ENCODE results near the gene FARS2. TPM values are rescaled to one million over a fixed set of nuclear protein-coding genes. Genes with fewer than 3 reads are reported as not detected.

FARS2 gene
- polyA plus RNA-seq, 2 of the 4 experiments (the other 2 are of a cell fraction) = 12.9 to 17.5 TPM

DNA sequence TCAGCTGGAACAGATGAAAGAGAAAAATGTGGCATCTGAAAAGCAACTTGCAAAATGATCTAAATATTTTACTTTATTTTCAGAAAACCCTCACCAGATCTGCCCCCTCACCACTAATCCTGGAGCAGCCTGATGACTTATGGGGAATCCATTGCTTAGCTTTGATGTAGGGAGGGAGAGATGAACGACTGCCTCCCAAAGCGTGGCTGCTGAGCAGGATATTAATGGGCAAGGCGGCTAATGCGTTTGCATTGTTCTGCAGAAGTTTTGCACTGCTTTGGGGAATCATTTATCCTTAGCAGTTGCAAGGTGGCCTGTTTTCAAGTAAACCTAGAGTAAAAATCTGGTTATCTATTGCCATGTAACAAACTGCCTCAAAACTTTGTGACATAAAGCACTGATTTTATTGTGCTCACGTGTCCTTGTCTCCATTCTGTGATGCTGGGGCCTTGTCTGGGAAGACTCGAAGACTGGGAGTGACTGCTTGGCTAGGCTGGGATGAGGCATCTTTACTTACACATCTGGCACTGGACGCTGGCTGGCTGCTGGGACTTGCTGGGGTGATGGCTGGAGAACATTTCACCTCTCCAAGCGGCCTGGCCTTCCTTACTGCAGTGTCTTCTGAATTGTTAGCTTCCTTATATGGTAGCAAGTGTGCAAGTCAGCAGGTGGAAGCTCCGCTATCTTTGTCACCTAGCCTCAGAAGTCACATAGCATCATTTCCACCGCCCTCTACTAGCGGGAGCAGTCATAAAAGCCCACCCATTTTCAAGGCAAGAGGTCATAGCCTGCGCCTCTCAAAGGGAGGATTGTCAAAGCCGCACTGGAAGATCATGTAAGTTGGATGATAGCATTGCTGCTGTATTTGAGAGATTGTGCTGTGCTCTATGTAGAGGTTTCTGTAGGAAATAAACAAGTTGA lies 432.2 kb downstream of the FARS2 start (continued):
- no peak for TF ChIP-seq SMC3 (IDR thresholded peaks at IDR 0.05)
- TF ChIP-seq CHD4 (IDR thresholded peaks at IDR 0.05; ENCODE audit: borderline replicate concordance) = no peak
- no peak for TF ChIP-seq EHMT2 (IDR thresholded peaks at IDR 0.05; ENCODE audit: low read depth)
- TF ChIP-seq HDAC2 (IDR thresholded peaks at IDR 0.05) = no peak
- TF ChIP-seq CEBPB (IDR thresholded peaks at IDR 0.05) = no peak
- TF ChIP-seq FOSL2 (IDR thresholded peaks at IDR 0.05) = no peak
- no peak for TF ChIP-seq FOSL2 (CRISPR knock-in tag; IDR thresholded peaks at IDR 0.05)
- TF ChIP-seq HOXB5 (CRISPR knock-in tag; IDR thresholded peaks at IDR 0.05) = no peak
- TF ChIP-seq ZSCAN20 (CRISPR knock-in tag; IDR thresholded peaks at IDR 0.05) = no peak
- no peak for TF ChIP-seq KDM5A (IDR thresholded peaks at IDR 0.05)
- TF ChIP-seq SREBF2 (IDR thresholded peaks at IDR 0.05) = no peak
- TF ChIP-seq, protein P1, sequence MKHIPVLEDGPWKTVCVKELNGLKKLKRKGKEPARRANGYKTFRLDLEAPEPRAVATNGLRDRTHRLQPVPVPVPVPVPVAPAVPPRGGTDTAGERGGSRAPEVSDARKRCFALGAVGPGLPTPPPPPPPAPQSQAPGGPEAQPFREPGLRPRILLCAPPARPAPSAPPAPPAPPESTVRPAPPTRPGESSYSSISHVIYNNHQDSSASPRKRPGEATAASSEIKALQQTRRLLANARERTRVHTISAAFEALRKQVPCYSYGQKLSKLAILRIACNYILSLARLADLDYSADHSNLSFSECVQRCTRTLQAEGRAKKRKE (CRISPR knock-in tag; IDR thresholded peaks at IDR 0.05; ENCODE audit: low read depth) = no peak

DNA sequence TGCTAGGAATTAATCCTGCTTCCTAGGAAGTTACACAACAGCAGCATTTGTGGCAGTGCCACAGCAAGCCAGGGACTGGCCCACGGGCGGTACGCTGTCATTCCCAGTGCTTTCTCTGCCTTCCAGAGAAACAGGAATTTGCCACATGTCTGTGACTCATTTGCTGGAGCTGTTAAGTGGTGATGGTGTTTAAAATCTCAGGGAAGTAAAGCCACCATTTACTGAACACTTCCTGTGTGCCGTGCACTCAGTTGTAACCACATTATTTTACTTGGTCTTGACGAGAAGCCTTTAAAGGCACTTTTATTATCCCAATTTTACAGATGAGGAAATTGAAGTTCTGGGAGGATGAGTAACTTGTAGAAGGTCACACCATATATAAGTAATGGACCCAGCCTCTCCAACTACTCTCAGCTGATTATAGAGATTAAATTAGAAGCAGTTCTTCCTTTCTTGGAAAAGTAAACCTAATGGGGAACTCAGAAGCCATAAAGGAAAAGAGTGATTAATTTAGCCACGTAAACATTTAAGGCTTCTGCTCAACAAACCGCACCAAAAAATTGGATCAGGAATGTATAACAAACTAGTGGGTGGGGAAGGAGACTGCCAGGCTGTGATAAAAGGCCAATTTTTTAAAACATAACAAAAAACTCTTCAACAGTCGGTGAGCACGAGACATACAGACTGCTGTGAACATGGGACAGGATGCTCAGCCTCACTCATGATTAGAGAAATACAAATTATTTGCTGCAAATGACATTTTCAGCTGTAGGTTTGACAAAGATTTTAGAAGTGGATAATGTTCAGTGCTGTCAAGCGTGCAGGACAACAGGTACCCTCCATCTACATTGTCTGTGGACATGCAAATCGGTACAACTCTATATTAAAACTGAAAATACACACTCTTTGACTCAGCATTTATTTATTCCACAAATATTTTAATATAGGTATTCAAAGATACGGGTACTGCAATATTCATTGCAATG lies 434.2 kb downstream of the FARS2 start:
- H3K4me3 ChIP-seq = no peak overlapping the region
- 84% methylated on average over 12 of the region's 12 CpGs for WGBS (ENCODE audit: missing lambda C conversion rate)
- FAIRE-seq = no peak
- TF ChIP-seq ZFP36 (IDR thresholded peaks at IDR 0.05; ENCODE audit: borderline replicate concordance, partially characterized antibody) = no peak
- no peak for TF ChIP-seq ZC3H11A (IDR thresholded peaks at IDR 0.05)
- no peak for TF ChIP-seq TP53 (CRISPR knock-in tag; IDR thresholded peaks at IDR 0.05)
- H3K9me3 ChIP-seq = no peaks in the 10 kb centered on the region
- no peaks in the 10 kb centered on the region for H3K4me1 ChIP-seq
- CTCF ChIA-PET = no interaction called here
- no peak overlapping the region for H3K27ac ChIP-seq
- ATAC-seq = no peak
- POLR2A ChIA-PET = no interaction called here
- DNase-seq (ENCODE audit: low read depth in 1 of 2, low spot score in 1 of 2) = no peak
- H3K4me2 ChIP-seq = no peak overlapping the region

DNA sequence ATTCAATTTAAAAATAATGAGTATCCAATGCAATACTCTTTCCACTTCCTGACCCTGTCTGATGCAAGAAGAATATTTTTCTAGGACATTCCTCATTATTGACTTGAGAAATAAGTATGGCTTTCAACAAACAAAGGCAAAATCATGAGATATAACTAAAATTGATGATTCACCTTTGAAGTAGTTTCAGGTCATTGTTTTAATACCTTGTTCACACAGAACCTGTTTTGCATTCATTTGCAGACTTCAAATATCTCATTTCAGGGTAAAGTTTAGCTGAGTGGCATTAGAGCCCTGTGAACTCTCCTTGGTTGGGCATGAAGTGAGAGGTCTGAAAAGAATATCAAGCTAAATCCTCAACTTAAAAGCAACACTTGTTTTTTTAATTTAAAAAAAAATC lies 436.2 kb downstream of the FARS2 start:
- FAIRE-seq (no peak), DNase-seq (ENCODE audit: low read depth in 1 of 2, low spot score in 1 of 2) (no peak), ATAC-seq (no peak)
- ChIA-PET POLR2A (no interaction called here), CTCF (no interaction called here)
- Histone ChIP-seq H3K4me3 (no peak overlapping the region), H3K4me2 (no peak overlapping the region), H3K9me3 (no peaks in the 10 kb centered on the region), H3K4me1 (no peaks in the 10 kb centered on the region), H3K27ac (no peak overlapping the region)
- TF ChIP-seq, protein P2, sequence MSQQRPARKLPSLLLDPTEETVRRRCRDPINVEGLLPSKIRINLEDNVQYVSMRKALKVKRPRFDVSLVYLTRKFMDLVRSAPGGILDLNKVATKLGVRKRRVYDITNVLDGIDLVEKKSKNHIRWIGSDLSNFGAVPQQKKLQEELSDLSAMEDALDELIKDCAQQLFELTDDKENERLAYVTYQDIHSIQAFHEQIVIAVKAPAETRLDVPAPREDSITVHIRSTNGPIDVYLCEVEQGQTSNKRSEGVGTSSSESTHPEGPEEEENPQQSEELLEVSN (IDR thresholded peaks at IDR 0.05; ENCODE audit: borderline replicate concordance, low read depth) = no peak
- TF ChIP-seq JUNB (IDR thresholded peaks at IDR 0.05) (no peak), FOSL2 (IDR thresholded peaks at IDR 0.05) (no peak), FOSL2 (CRISPR knock-in tag; IDR thresholded peaks at IDR 0.05) (no peak), EHF (CRISPR knock-in tag; IDR thresholded peaks at IDR 0.05) (no peak), SMC3 (IDR thresholded peaks at IDR 0.05) (no peak), HOXB5 (CRISPR knock-in tag; IDR thresholded peaks at IDR 0.05) (no peak), HEYL (CRISPR knock-in tag; IDR thresholded peaks at IDR 0.05) (no peak), FOXS1 (CRISPR knock-in tag; IDR thresholded peaks at IDR 0.05) (no peak), TP53 (CRISPR knock-in tag; IDR thresholded peaks at IDR 0.05) (no peak)

All from A549 (cell line).